Right kidney (tissue), 1 donor: ENCODE measurements around the gene COL19A1.
"Not testable (repeated sequence)": the region's sequence is repeated elsewhere in the genome, so short reads cannot be mapped to it uniquely, and the experiment has no call there.

ENCODE experiments used
- DNase-seq: peaks from one replicate; pipeline ENCODE4 v3.0.0-alpha.2; 2016

COL19A1 gene

GRCh38 chr6:69973138-69973537 lies 106.8 kb downstream of the COL19A1 start:
- no peak for DNase-seq

- DNase-seq = no peak
These were observed 107.4 kb downstream of the COL19A1 start for GRCh38 chr6:69973763-69974162.

- DNase-seq = no peak
These were observed 107.8 kb downstream of the COL19A1 start for GRCh38 chr6:69974193-69974592.

- no peak for DNase-seq
These were observed 110.3 kb downstream of the COL19A1 start for GRCh38 chr6:69976591-69977090.

- no peak for DNase-seq
These were observed 114.3 kb downstream of the COL19A1 start for GRCh38 chr6:69980624-69981023.

DNA sequence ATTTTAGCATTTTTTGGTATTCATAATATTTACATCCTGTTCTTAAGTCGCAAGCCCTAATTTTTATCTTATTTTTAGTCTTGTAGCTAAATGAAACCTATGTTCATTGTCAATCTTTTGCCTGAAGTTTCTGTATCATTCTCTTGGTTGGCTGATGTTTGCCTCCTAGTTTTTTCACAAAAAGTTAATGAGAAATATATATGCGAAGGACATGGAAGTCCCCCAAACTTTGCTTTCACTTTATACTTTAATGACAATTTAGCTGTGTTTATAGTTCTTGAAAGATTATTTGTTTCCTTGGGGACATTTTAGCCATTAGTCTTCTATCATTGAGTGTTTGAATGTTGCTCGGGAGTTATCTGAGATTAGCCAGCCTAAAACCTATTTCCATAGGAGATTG lies 118.2 kb downstream of the COL19A1 start:
- DNase-seq = no peak

DNA sequence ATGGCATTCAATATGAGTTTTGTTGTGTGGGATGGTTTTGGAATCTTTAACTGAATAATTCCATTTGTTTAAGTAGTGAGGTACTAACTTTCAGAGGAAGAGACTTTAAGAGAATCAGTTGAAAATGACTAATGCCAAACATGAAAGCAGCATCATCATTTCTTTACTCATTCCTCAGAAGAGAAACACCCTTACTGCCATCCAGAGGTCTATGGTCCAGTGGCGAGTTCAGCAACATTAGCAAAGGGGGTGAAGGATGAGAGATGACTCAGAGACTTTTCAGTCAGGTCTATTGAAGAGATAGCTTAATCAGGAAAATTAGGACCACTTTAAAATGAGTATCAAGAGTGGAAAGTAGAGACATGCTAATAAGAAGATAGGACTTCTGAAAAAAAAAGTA lies 118.8 kb downstream of the COL19A1 start:
- no peak for DNase-seq

GRCh38 chr6:69987550-69987949 lies 121.2 kb downstream of the COL19A1 start:
- DNase-seq = no peak

DNA sequence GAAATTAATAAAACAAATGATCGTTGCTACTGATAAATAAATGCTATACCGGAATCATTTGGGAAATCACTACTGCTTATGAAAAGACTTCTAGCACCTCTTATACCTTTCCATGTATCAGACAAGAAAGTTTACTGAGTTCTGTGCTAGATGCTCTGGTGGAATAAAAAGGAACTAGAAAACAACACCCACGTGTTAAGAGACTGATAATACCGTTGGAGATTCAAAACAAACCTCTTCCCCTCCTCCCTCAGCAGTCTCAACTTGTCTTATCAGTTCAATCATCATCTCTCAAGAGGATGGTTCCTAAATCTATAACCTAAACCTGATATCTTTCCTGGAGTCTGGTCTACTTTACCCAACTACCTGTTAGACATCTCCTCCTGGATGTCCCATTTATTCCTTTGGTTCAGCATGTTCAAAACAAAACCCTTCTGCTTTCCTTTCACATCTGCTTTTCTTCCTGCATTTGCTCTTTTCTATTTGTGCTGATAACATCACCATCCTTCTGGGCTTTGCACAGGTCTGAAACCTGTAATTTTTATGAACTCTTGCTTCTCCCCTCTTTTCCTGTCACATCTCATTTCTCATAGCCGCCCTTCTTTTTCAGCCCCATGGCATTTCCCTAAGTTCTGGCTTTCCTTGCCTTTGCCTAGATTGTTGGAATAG lies 122.2 kb downstream of the COL19A1 start:
- DNase-seq = no peak

- DNase-seq = no peak
These were observed 127.9 kb downstream of the COL19A1 start for GRCh38 chr6:69994251-69994650.

GRCh38 chr6:70008189-70008588 lies 141.8 kb downstream of the COL19A1 start:
- no peak for DNase-seq

GRCh38 chr6:70010339-70010738 lies 144.0 kb downstream of the COL19A1 start:
- DNase-seq = not testable (repeated sequence)

DNA sequence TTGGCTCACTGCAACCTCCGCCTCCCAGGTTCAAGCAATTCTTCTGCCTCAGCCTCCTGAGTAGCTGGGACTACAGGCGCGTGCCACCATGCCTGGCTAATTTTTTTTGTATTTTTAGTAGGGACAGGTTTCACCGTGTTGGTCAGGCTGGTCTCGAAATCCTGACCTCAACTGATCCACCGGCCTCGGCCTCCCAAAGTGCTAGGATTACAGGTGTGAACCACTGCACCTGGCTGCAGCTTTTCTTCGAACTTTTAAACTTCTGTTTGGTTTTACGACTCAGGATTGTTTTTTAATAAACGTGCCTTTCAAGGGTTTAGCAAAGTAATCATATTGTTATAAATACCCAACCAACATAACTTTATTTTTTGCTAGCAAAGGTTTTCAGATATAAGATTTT lies 156.8 kb downstream of the COL19A1 start:
- not testable (repeated sequence) for DNase-seq

GRCh38 chr6:70028246-70028645 lies 161.9 kb downstream of the COL19A1 start:
- no peak for DNase-seq

DNA sequence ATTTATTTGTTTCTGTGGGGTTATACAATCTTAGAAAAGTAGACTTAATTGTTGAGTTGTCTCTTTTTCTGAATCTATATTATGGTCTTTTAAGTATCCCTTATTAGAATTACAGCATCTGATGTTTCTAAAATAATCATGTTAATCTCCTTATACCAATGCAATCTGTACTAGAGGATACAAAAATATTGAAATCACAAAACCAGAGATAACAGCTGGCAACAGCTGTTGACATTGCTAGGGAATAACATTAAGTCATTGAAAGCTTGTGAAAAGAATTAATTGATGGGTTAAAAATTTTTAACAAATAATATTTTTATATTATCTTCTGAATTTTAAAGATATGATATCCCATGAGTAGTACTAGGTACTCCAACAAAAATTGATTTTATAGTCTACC lies 162.6 kb downstream of the COL19A1 start:
- DNase-seq = no peak

DNA sequence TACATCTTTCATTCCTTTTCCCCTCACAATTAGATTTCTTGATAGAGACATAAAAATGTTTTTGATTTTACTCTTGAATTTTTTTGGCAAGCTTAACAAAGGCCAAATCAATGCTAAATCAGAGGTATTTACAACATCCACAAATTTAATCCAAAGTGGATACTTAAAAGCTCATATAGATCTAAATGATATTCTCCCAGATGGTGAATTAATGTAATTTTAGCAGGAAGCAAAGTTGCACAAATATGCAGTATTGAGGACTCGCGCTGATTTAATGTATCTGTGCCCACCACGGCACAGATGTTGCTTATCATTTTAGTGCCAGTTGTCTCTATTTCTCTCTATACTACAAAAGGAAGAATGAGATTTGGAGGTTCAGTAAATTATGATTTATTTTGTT lies 167.4 kb downstream of the COL19A1 start:
- no peak for DNase-seq

DNA sequence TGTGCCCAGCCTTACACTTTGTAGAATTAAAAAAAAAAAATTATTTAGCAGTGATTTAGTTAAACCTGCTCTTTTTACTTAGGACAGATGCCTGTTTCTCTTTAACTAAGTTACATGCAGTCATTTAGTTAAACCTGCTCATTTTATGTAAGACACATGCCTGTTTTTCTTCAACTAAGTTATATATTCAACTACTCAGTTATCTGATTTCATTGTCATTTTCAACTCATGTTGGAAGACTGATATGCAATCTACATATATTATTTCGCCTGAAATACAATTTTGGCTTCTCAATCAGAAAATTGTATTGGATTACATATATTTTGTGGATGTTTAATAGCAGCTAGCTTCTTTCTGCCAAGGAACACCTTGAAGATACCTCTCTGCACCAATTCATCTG lies 171.1 kb downstream of the COL19A1 start:
- no peak for DNase-seq

DNA sequence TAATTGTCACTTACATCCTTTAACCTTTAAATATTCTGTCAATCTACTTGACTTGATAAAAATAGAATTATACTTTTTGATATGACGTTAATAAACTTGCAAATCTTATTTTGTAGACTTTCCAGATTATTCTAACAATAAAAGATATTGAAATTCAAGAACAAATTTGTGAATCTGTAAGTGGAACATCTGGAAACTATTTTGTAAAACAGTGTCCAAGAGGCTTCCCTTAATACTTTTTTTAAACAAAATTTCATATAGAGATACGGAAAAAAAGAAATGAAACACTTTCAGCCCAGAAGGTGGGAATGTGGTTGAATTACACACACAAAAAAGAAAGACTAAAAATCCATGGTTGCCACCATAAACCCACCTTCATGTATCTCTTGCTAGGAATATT lies 174.4 kb downstream of the COL19A1 start:
- DNase-seq = no peak

GRCh38 chr6:70041411-70041810 lies 175.1 kb downstream of the COL19A1 start:
- DNase-seq = no peak

GRCh38 chr6:70045413-70045812 lies 179.1 kb downstream of the COL19A1 start:
- no peak for DNase-seq

- no peak for DNase-seq
These were observed 185.1 kb downstream of the COL19A1 start for GRCh38 chr6:70051197-70052124.

DNA sequence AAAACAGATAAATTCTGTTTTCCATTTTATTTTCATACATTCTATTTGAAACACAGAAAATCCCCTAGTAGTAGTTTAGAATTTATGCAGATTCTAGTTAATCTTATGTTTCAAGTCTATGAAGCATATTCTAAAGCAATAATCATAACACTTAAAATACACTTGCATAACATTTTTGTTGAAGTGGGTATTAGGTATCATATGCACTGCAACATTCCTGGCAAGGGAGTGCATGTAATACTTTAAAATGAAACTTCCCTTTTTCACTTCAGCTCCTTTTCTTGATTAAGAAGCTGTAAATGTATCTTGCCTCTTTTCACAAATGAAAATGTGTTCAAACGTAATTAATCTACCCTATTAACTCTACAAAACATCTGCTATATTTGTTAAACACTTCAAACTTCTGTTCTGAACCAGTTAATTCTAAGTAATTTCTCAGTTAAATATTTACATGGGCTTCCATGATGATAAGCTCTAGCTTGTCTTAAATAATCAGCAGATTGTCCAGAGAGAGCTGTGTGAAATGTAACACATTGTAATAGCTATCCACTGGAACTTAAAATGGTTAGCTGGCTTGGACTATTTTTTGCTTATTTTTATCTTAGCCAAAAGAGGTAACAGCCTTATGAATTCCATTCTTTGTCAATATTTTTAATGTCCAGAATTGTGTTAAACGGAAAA lies 192.8 kb downstream of the COL19A1 start:
- no peak for DNase-seq

GRCh38 chr6:70060680-70061079 lies 194.3 kb downstream of the COL19A1 start:
- no peak for DNase-seq
